OCI-LY7 (cell line): ENCODE measurements around the gene GPRIN2. TPM values are rescaled to one million over a fixed set of nuclear protein-coding genes. Genes with fewer than 3 reads are reported as not detected.

Experiments
- BruUV-seq: library from RNA; stranded (reverse); fragments of 400-500 nt; replicated peaks from 2 replicates; lab custom pipeline; 2021; lab: Mats Ljungman, UMichigan
- CTCF ChIA-PET: fragments of 300-600 bp; sonication (Branson Sonifier 250); formaldehyde crosslinking; loops from one replicate; lab custom pipeline; 2022; ENCODE audit warnings: antibody characterized with exemption; ENCODE audit not compliant: unreplicated experiment; lab: Charles Lee
- POLR2A ChIA-PET: fragments of 300-600 bp; sonication (Branson Sonifier 250); formaldehyde crosslinking; loops from one replicate; lab custom pipeline; 2022; ENCODE audit warnings: antibody characterized with exemption; lab: Charles Lee
- DNase-seq: peaks from one replicate; pipeline ENCODE4 v3.0.0-alpha.2; 2015; ENCODE audit warnings: low spot score
- H2AFZ ChIP-seq: fragments of 200-600 bp; sonication (generic), shearing (Covaris generic); 2 replicates; pipeline ENCODE4 v1.6.1; 2014; ENCODE audit warnings: mild to moderate bottlenecking, antibody characterized with exemption, low read length, moderate library complexity
- H3K27ac ChIP-seq: fragments of 200-600 bp; sonication (generic); 2 replicates; pipeline ENCODE4 v1.5.1; 2014; ENCODE audit warnings: mixed run types, low read depth, mild to moderate bottlenecking, moderate library complexity, low read length, inconsistent platforms; ENCODE audit not compliant: poor library complexity, severe bottlenecking
- H3K36me3 ChIP-seq: fragments of 200-600 bp; sonication (generic); 2 replicates; pipeline ENCODE4 v1.6.1; 2014; ENCODE audit warnings: mild to moderate bottlenecking, antibody characterized with exemption, low read length, moderate library complexity, mixed read lengths; ENCODE audit not compliant: insufficient read depth
- H3K4me1 ChIP-seq: fragments of 200-600 bp; sonication (generic); 2 replicates; pipeline ENCODE4 v1.5.1; 2014; ENCODE audit warnings: mild to moderate bottlenecking, low read length; ENCODE audit not compliant: insufficient read depth, poor library complexity, severe bottlenecking
- H3K4me2 ChIP-seq: fragments of 200-600 bp; sonication (generic); 2 replicates; pipeline ENCODE4 v1.6.1; 2014; ENCODE audit warnings: mild to moderate bottlenecking, low read length
- H3K4me3 ChIP-seq: fragments of 200-600 bp; sonication (generic); 2 replicates; pipeline ENCODE4 v1.5.1; 2014; ENCODE audit warnings: mild to moderate bottlenecking, low read depth, low read length; ENCODE audit not compliant: poor library complexity, severe bottlenecking
- H3K79me2 ChIP-seq: fragments of 200-600 bp; sonication (generic); 2 replicates; pipeline ENCODE4 v1.6.1; 2016; ENCODE audit warnings: low read depth, mild to moderate bottlenecking, low read length, moderate library complexity, mixed read lengths; ENCODE audit not compliant: insufficient read depth
- H3K9me2 ChIP-seq: fragments of 200-600 bp; sonication (generic); 2 replicates; pipeline ENCODE4 v1.6.1; 2016; ENCODE audit warnings: mild to moderate bottlenecking, low read length, mixed read lengths; ENCODE audit not compliant: insufficient read depth
- H3K9me3 ChIP-seq: fragments of 200-600 bp; sonication (generic); 2 replicates; pipeline ENCODE4 v1.6.1; 2014; ENCODE audit warnings: mild to moderate bottlenecking, mixed run types, low read length, mixed read lengths
- H4K20me1 ChIP-seq: fragments of 200-600 bp; sonication (generic); 2 replicates; pipeline ENCODE4 v1.6.1; 2014; ENCODE audit warnings: mild to moderate bottlenecking, antibody characterized with exemption, low read length, moderate library complexity, mixed read lengths; ENCODE audit not compliant: insufficient read depth
- CTCF ChIP-seq: fragments of 200-600 bp; sonication (generic); conservative IDR thresholded peaks from 2 replicates; pipeline ENCODE4 v1.5.1; 2014; ENCODE audit warnings: mild to moderate bottlenecking, antibody characterized with exemption, low read length, moderate library complexity, mixed read lengths
- EZH2phosphoT487 ChIP-seq: fragments of 200-600 bp; sonication (generic); IDR thresholded peaks from 2 replicates; pipeline ENCODE4 v1.6.1; 2018; ENCODE audit warnings: low read depth, borderline replicate concordance, mild to moderate bottlenecking, mixed run types, antibody characterized with exemption, low read length, moderate library complexity, mixed read lengths
- intact Hi-C: fragments of 100-400 bp; cut with micrococcal nuclease; formaldehyde crosslinking; loops from one replicate; pipeline ENCODE4 v1.10.0; 2022; ENCODE audit not compliant: unreplicated experiment
- total RNA-seq, 2 experiments: library from RNA; depleted of rRNA in 1 of 2; stranded (reverse); fragments of >200 nt in 1 of 2; shearing (Covaris generic) in 1 of 2; gene quantifications; 2 replicates each; pipeline ENCODE4 v1.2.3, GENCODE V29; 2014 to 2022

GPRIN2 gene
- total RNA-seq, 2 experiments from 2014 or later, result not detected

- POLR2A ChIA-PET, result no interaction called here
- Histone ChIP-seq H3K79me2 (no peaks in the 10 kb centered on the region), H3K4me2 (no peak overlapping the region), H3K9me2 (no peaks in the 10 kb centered on the region), H3K4me1 (no peaks in the 10 kb centered on the region), H3K4me3 (no peak overlapping the region), H2AFZ (no peak overlapping the region), H3K36me3 (no peaks in the 10 kb centered on the region), H3K9me3 (no peaks in the 10 kb centered on the region), H3K27ac (no peak overlapping the region), H4K20me1 (no peaks in the 10 kb centered on the region)
- intact Hi-C loops, result no loop called here
- CTCF ChIA-PET, result no interaction called here
- DNase-seq, result no peak
- BruUV-seq, result no TSS peak
- no peak for TF ChIP-seq CTCF
- TF ChIP-seq EZH2phosphoT487, result no peak
Observed at GRCh38 chr10:46540412-46541016, 15.9 kb downstream of the GPRIN2 start.

DNA sequence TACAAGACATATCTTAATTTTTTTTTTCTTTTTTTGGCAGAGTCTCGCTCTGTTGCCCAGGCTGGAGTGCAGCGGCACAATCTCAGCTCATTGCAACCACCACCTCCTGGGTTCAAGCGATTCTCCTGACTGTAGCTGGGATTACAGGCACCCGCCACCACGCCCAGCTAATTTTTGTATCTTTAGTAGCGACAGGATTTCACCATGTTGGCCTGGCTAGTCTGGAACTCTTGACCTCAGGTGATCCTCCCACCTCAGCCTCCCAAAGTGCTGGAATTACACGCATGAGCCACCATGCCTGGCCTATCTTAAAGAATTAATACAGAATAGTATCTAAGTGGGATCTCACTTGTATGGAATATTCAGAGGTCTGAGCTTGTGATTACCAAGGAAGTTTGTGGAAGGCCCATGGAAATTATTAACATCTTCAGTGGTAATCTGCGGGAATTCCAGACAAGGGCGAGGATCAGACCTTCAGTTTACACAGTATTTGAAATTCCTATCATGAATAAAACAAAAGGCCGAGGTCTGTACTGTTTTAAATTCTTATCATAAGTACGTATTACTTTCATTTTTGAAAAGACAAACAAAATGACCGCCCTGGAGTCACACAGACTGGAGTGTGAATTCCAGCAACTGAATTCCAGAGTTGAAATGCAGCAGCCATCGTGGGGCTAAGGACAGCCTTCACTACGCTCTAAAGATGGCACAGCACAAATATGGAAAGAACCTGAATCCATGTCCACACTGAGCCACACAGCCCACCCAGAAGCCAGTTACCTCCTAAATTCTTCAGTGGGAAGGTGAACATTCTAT lies 16.7 kb downstream of the GPRIN2 start:
- no peak overlapping the region for H3K4me3 ChIP-seq
- no peak overlapping the region for H2AFZ ChIP-seq
- no peaks in the 10 kb centered on the region for H3K9me3 ChIP-seq
- intact Hi-C loops, result no loop called here
- no peaks in the 10 kb centered on the region for H3K4me1 ChIP-seq
- H3K36me3 ChIP-seq, result no peaks in the 10 kb centered on the region
- POLR2A ChIA-PET, result no interaction called here
- H3K9me2 ChIP-seq, result no peaks in the 10 kb centered on the region
- no peaks in the 10 kb centered on the region for H4K20me1 ChIP-seq
- no peak overlapping the region for H3K4me2 ChIP-seq
- TF ChIP-seq CTCF (no peak), EZH2phosphoT487 (no peak)
- no peak overlapping the region for H3K27ac ChIP-seq
- CTCF ChIA-PET, result no interaction called here
- BruUV-seq, result no TSS peak
- no peak for DNase-seq
- no peaks in the 10 kb centered on the region for H3K79me2 ChIP-seq
